Osteocyte (in vitro differentiated cells): Measurements from ENCODE around the gene POLR2L. TPM values are rescaled to one million over a fixed set of nuclear protein-coding genes. Genes with fewer than 3 reads are reported as not detected.

Source experiments
- DNase-seq: peaks from one replicate; pipeline ENCODE4 v3.0.0; 2021; ENCODE audit warnings: mixed read lengths; ENCODE audit not compliant: unreplicated experiment; ENCODE audit errors: extremely low spot score
- H3K27ac Mint-ChIP-seq: one replicate; pipeline ENCODE4 v1.8.0; 2021; ENCODE audit warnings: mild to moderate bottlenecking, mixed read lengths; ENCODE audit not compliant: unreplicated experiment
- H3K27me3 Mint-ChIP-seq: one replicate; pipeline ENCODE4 v1.8.0; 2021; ENCODE audit warnings: mixed read lengths; ENCODE audit not compliant: unreplicated experiment
- H3K36me3 Mint-ChIP-seq: one replicate; pipeline ENCODE4 v1.8.0; 2021; ENCODE audit warnings: mixed read lengths; ENCODE audit not compliant: unreplicated experiment
- H3K4me1 Mint-ChIP-seq: one replicate; pipeline ENCODE4 v1.8.0; 2021; ENCODE audit warnings: mixed read lengths; ENCODE audit not compliant: unreplicated experiment
- H3K4me3 Mint-ChIP-seq: one replicate; pipeline ENCODE4 v1.8.0; 2021; ENCODE audit warnings: mild to moderate bottlenecking, moderate library complexity, mixed read lengths; ENCODE audit not compliant: unreplicated experiment
- H3K9me3 Mint-ChIP-seq: one replicate; pipeline ENCODE4 v1.8.0; 2021; ENCODE audit warnings: mixed read lengths; ENCODE audit not compliant: unreplicated experiment
- CTCF ChIP-seq: fragments of 200-600 bp; sonication (generic); IDR thresholded peaks from 2 replicates; pipeline ENCODE4 v1.5.0; 2021; ENCODE audit warnings: antibody characterized with exemption, mild to moderate bottlenecking, moderate library complexity
- total RNA-seq: library from RNA; stranded (reverse); gene quantifications from 2 replicates; pipeline ENCODE4 v1.2.1, GENCODE V29; 2021

Gene POLR2L
- total RNA-seq, 1 donor from 2014 or later, result 193 TPM

DNA sequence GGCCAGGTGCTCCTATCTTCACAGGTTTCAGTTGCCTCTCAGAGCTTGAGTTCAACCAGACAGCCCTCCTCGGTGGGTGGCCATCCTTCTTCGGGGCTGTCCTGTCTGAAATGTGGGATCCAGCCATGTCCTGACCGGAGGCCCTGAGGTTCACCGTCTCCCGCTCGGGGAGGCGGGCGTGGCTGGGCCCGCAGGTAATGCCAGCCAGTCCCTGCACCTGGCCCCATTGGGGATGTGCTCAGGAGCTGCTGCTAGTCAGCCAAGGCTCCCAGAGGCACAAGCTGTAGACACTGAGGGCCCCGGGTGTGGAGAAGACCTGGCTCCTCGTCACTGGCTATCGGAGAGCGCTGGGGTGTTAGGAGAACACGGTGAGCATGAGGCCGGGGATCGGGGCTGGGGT lies 32.9 kb upstream of the POLR2L start:
- no peak for TF ChIP-seq CTCF
- Mint-ChIP-seq H3K27ac (no peak overlapping the region), H3K4me1 (peaks cover 18% of the 10 kb centered on the region), H3K9me3 (no peaks in the 10 kb centered on the region), H3K36me3 (peaks cover 2% of the 10 kb centered on the region), H3K4me3 (no peak overlapping the region), H3K27me3 (no peaks in the 10 kb centered on the region)
- DNase-seq, result no peak

- peaks cover 18% of the 10 kb centered on the region for H3K4me1 Mint-ChIP-seq
- no peak for TF ChIP-seq CTCF
- DNase-seq, result no peak
- no peaks in the 10 kb centered on the region for H3K27me3 Mint-ChIP-seq
- no peak overlapping the region for H3K27ac Mint-ChIP-seq
- no peaks in the 10 kb centered on the region for H3K9me3 Mint-ChIP-seq
- no peaks in the 10 kb centered on the region for H3K36me3 Mint-ChIP-seq
- H3K4me3 Mint-ChIP-seq, result no peak overlapping the region
These were observed 31.4 kb upstream of the POLR2L start for GRCh38 chr11:873706-874105.

GRCh38 chr11:872799-873198 lies 30.5 kb upstream of the POLR2L start:
- Mint-ChIP-seq H3K27me3 (no peaks in the 10 kb centered on the region), H3K36me3 (no peaks in the 10 kb centered on the region), H3K27ac (no peak overlapping the region), H3K4me3 (no peak overlapping the region), H3K9me3 (no peaks in the 10 kb centered on the region), H3K4me1 (peaks cover 18% of the 10 kb centered on the region)
- no peak for DNase-seq
- TF ChIP-seq CTCF, result no peak

GRCh38 chr11:871472-871871 lies 29.1 kb upstream of the POLR2L start:
- Mint-ChIP-seq H3K36me3 (no peaks in the 10 kb centered on the region), H3K9me3 (no peaks in the 10 kb centered on the region), H3K27ac (no peak overlapping the region), H3K27me3 (no peaks in the 10 kb centered on the region), H3K4me3 (no peak overlapping the region), H3K4me1 (peaks cover 10% of the 10 kb centered on the region)
- TF ChIP-seq CTCF, result no peak
- no peak for DNase-seq

GRCh38 chr11:870418-870817 lies 28.1 kb upstream of the POLR2L start:
- Mint-ChIP-seq H3K27me3 (no peaks in the 10 kb centered on the region), H3K4me3 (no peak overlapping the region), H3K27ac (no peak overlapping the region), H3K36me3 (no peaks in the 10 kb centered on the region), H3K9me3 (no peaks in the 10 kb centered on the region), H3K4me1 (peaks cover 4% of the 10 kb centered on the region)
- no peak for TF ChIP-seq CTCF
- DNase-seq, result no peak
